DOHH2 (cell line): ENCODE measurements around the gene SUSD4.

ENCODE experiments used
- CTCF ChIP-seq: fragments of 200-600 bp; sonication (generic); IDR thresholded peaks from one replicate; pipeline ENCODE4 v1.5.1; 2014; ENCODE audit warnings: antibody characterized with exemption, mild to moderate bottlenecking, low read depth, low read length; ENCODE audit not compliant: poor library complexity, severe bottlenecking
- EZH2phosphoT487 ChIP-seq: fragments of 200-600 bp; sonication (generic); IDR thresholded peaks from 2 replicates; pipeline ENCODE4 v1.6.1; 2017; ENCODE audit warnings: borderline replicate concordance, mild to moderate bottlenecking, antibody characterized with exemption, low read length, moderate library complexity, mixed read lengths

GRCh38 chr1:223258751-223259198 is 105.2 kb downstream of the SUSD4 start:
- TF ChIP-seq CTCF, result no peak
- no peak for TF ChIP-seq EZH2phosphoT487
